GM12865 (cell line): ENCODE measurements around the gene SLC25A51.
"Not testable (repeated sequence)": the region's sequence is repeated elsewhere in the genome, so short reads cannot be mapped to it uniquely, and the experiment has no call there.

Source experiments
- DNase-seq: peaks from one replicate; pipeline ENCODE4 v3.0.0; 2010; ENCODE audit warnings: low read depth
- H3K4me3 ChIP-seq: 2 replicates; pipeline ENCODE4 v1.5.1; 2011; ENCODE audit warnings: mild to moderate bottlenecking, low read depth, low read length, control low read depth
- CTCF ChIP-seq: IDR thresholded peaks from 2 replicates; pipeline ENCODE4 v1.5.1; 2011; ENCODE audit warnings: low read length, control low read depth, low read depth, inconsistent platforms; ENCODE audit not compliant: insufficient read depth; ENCODE audit errors: missing control alignments

Gene SLC25A51

DNA sequence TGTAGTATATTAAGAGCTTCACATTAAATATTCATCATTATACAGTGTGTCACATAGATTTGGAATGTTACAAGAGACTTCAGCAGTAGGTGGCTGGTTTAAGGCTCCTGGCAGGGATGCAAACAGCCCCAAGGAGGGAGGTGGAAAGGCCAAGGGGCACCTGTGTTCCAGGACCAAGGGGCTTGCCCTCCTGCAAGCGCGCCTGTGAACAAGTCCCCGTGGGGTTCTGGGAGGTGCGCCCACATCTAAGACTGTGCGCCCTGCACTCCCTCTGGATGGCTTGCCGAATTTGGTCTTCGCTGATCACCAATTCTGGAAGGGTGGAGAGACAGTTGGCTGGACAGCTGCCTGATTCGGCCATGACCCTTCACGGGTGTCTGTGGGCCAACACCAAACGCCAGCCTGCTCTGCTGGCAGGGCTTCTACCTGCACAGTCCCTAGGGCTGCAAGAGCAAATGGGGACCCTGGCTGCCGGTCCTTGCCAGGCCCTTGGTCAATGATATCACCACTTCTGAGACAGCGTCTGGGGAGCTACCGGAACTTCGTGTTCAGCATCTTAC is 12.1 kb upstream of the SLC25A51 start:
- no peak for TF ChIP-seq CTCF
- DNase-seq, result no peak
- H3K4me3 ChIP-seq, result no peak overlapping the region

DNA sequence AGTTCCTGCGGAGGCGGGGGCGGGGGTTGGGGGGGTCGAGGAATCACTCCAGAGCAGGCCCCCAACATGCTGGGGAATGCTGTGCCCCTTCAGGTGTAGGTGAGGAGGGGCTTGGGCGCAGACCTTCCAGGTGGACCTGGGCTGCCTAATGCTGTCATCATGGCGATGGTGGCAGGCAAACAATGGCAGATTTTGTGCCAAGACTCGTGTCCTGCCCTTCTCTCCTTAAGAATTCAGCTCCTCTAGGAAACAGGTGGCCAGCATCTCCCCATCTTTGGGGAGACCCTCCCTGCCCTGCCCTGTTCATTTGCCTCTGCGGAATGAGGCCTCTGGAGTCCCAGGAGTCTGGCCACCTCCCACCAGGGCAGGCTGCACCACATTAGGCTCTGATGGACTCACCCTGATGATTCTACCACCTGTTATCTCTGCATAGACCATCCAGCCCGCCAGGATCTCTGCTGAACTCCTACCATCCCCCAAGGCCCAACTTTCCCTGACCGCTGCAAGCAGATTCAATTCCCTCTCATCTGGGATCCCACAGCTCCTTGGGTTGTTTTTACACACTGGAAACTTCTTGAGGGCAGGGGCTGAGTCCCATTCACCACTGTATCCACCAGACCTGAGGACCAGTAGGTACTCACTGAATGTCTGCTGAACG is 10.9 kb upstream of the SLC25A51 start:
- no peak overlapping the region for H3K4me3 ChIP-seq
- TF ChIP-seq CTCF, result no peak
- DNase-seq, result no peak

- H3K4me3 ChIP-seq, result no peak overlapping the region
- DNase-seq, result no peak
- no peak for TF ChIP-seq CTCF
These were observed 10.2 kb upstream of the SLC25A51 start for GRCh38 chr9:37914154-37914551.

- peak; percentile 95 for TF ChIP-seq CTCF
- DNase-seq, result peak; percentile 85
- H3K4me3 ChIP-seq, result no peak overlapping the region
These were observed 9.7 kb upstream of the SLC25A51 start for GRCh38 chr9:37913480-37914153.

GRCh38 chr9:37911271-37911681 is 7.3 kb upstream of the SLC25A51 start:
- TF ChIP-seq CTCF, result no peak
- H3K4me3 ChIP-seq, result no peak overlapping the region
- DNase-seq, result no peak

DNA sequence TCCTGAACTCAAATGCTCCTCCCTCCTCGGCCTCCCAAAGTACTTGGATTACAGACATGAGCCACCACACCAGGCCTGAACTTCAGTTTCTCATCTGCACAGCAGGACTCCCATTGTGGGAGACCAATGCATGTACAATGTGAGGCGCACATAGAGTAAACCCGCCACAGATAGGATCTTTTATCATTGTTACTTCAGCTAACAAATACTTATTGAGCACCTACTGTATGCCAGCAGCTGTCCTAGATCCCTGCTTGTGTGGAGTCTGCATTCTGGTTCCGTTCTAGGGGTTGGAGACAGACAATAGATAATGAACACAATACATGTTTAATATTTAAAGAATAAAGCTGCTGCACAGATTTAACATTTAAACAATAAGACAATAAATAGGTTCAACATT is 6.3 kb upstream of the SLC25A51 start:
- H3K4me3 ChIP-seq, result no peak overlapping the region
- no peak for DNase-seq
- TF ChIP-seq CTCF, result no peak

- not testable (repeated sequence) for DNase-seq
These were observed 5.9 kb upstream of the SLC25A51 start for GRCh38 chr9:37909836-37910235.

More at GRCh38 chr9:37909836-37910235, 5.9 kb upstream of the SLC25A51 start:
- H3K4me3 ChIP-seq, result not testable (repeated sequence)
